ENCODE measurements around the gene MARCHF10.

The MARCHF10 gene

GRCh38 chr17:62807812-62808575, at the start of gene MARCHF10:
MARCHF10 (minus strand) TSS chr17:62808314; CDS start chr17:62801735, 6,579 bp downstream.
- TF ChIP-seq BHLHE40 (IDR thresholded peaks at IDR 0.05; ENCODE audit: borderline replicate concordance) = no peak
- no peak for TF ChIP-seq ZNF384 (IDR thresholded peaks at IDR 0.05)
- TF ChIP-seq LEF1 (IDR thresholded peaks at IDR 0.05; ENCODE audit: borderline replicate concordance) = no peak
- no peak for TF ChIP-seq ARNT (IDR thresholded peaks at IDR 0.05)
- TF ChIP-seq SP1 (IDR thresholded peaks at IDR 0.05) = no peak
- no peak for TF ChIP-seq FOXK2 (IDR thresholded peaks at IDR 0.05)
- no peak for TF ChIP-seq HDGF (IDR thresholded peaks at IDR 0.05; ENCODE audit: borderline replicate concordance)
- TF ChIP-seq L3MBTL2 (conservative IDR thresholded peaks at IDR 0.05) = no peak
- TF ChIP-seq PKNOX1 (IDR thresholded peaks at IDR 0.05) = no peak
- TF ChIP-seq NFRKB (IDR thresholded peaks at IDR 0.05) = no peak
- TF ChIP-seq ELF4 (IDR thresholded peaks at IDR 0.05) = no peak
- TF ChIP-seq TARDBP (IDR thresholded peaks at IDR 0.05) = no peak
- no peak for TF ChIP-seq FOXM1 (IDR thresholded peaks at IDR 0.05; ENCODE audit: borderline replicate concordance)
- no peak for TF ChIP-seq FOXA1 (IDR thresholded peaks at IDR 0.05)
- no peak for TF ChIP-seq SUZ12 (IDR thresholded peaks at IDR 0.05)
- no peak for TF ChIP-seq CTBP1 (IDR thresholded peaks at IDR 0.05; ENCODE audit: borderline replicate concordance)
- POLR2A ChIA-PET = no interaction called here
- CTCF ChIA-PET = no interaction called here
- no peak for DNase-seq (ENCODE audit: extremely low spot score)

- TF ChIP-seq FOXA1 (IDR thresholded peaks at IDR 0.05) (no peak), L3MBTL2 (conservative IDR thresholded peaks at IDR 0.05) (no peak), SP1 (IDR thresholded peaks at IDR 0.05) (no peak), ARNT (IDR thresholded peaks at IDR 0.05) (no peak), FOXK2 (IDR thresholded peaks at IDR 0.05) (no peak), PKNOX1 (IDR thresholded peaks at IDR 0.05) (no peak), NFRKB (IDR thresholded peaks at IDR 0.05) (no peak), CTBP1 (IDR thresholded peaks at IDR 0.05; ENCODE audit: borderline replicate concordance) (no peak), LEF1 (IDR thresholded peaks at IDR 0.05; ENCODE audit: borderline replicate concordance) (no peak), ELF4 (IDR thresholded peaks at IDR 0.05) (no peak), HDGF (IDR thresholded peaks at IDR 0.05; ENCODE audit: borderline replicate concordance) (no peak), TARDBP (IDR thresholded peaks at IDR 0.05) (no peak), FOXM1 (IDR thresholded peaks at IDR 0.05; ENCODE audit: borderline replicate concordance) (no peak), SUZ12 (IDR thresholded peaks at IDR 0.05) (no peak)
- ChIA-PET POLR2A (no interaction called here), CTCF (interaction anchor here (1.2 kb wide), 1 partner anchor 10 kb away, joined by 3 read pairs; no protein-coding TSS in a partner anchor)
- DNase-seq (ENCODE audit: extremely low spot score) = no peak
These were observed 49.4 kb upstream of the MARCHF10 start for GRCh38 chr17:62857526-62857925.

GRCh38 chr17:62856594-62856993, 48.5 kb upstream of the MARCHF10 start:
- DNase-seq (ENCODE audit: extremely low spot score) = no peak
- TF ChIP-seq HDGF (IDR thresholded peaks at IDR 0.05; ENCODE audit: borderline replicate concordance) (no peak), FOXK2 (IDR thresholded peaks at IDR 0.05) (no peak), NFRKB (IDR thresholded peaks at IDR 0.05) (no peak), ARNT (IDR thresholded peaks at IDR 0.05) (no peak), FOXM1 (IDR thresholded peaks at IDR 0.05; ENCODE audit: borderline replicate concordance) (no peak), ELF4 (IDR thresholded peaks at IDR 0.05) (no peak), PKNOX1 (IDR thresholded peaks at IDR 0.05) (no peak), SP1 (IDR thresholded peaks at IDR 0.05) (no peak), TARDBP (IDR thresholded peaks at IDR 0.05) (no peak), FOXA1 (IDR thresholded peaks at IDR 0.05) (no peak), LEF1 (IDR thresholded peaks at IDR 0.05; ENCODE audit: borderline replicate concordance) (no peak), BHLHE40 (IDR thresholded peaks at IDR 0.05; ENCODE audit: borderline replicate concordance) (no peak)
- ChIA-PET POLR2A (no interaction called here), CTCF (interaction anchor here (1.2 kb wide), 1 partner anchor 11 kb away, joined by 3 read pairs; no protein-coding TSS in a partner anchor)

GRCh38 chr17:62855156-62855555, 47.0 kb upstream of the MARCHF10 start:
- TF ChIP-seq FOXM1 (IDR thresholded peaks at IDR 0.05; ENCODE audit: borderline replicate concordance) (no peak), NFRKB (IDR thresholded peaks at IDR 0.05) (no peak), CTBP1 (IDR thresholded peaks at IDR 0.05; ENCODE audit: borderline replicate concordance) (no peak), TARDBP (IDR thresholded peaks at IDR 0.05) (no peak), LEF1 (IDR thresholded peaks at IDR 0.05; ENCODE audit: borderline replicate concordance) (no peak), FOXK2 (IDR thresholded peaks at IDR 0.05) (no peak), BHLHE40 (IDR thresholded peaks at IDR 0.05; ENCODE audit: borderline replicate concordance) (no peak), ARNT (IDR thresholded peaks at IDR 0.05) (no peak), PKNOX1 (IDR thresholded peaks at IDR 0.05) (no peak), L3MBTL2 (conservative IDR thresholded peaks at IDR 0.05) (no peak), ZNF384 (IDR thresholded peaks at IDR 0.05) (no peak), FOXA1 (IDR thresholded peaks at IDR 0.05) (no peak)
- no peak for DNase-seq (ENCODE audit: extremely low spot score)
- CTCF ChIA-PET = no interaction called here
- POLR2A ChIA-PET = no interaction called here

- DNase-seq (ENCODE audit: extremely low spot score) = no peak
These were observed 46.1 kb upstream of the MARCHF10 start for GRCh38 chr17:62854098-62854680.

More at GRCh38 chr17:62854098-62854680, 46.1 kb upstream of the MARCHF10 start:
- ChIA-PET CTCF (no interaction called here), POLR2A (no interaction called here)
- no peak for TF ChIP-seq ZNF384 (IDR thresholded peaks at IDR 0.05)
- TF ChIP-seq PKNOX1 (IDR thresholded peaks at IDR 0.05) = no peak
- TF ChIP-seq NFRKB (IDR thresholded peaks at IDR 0.05) = no peak
- no peak for TF ChIP-seq BHLHE40 (IDR thresholded peaks at IDR 0.05; ENCODE audit: borderline replicate concordance)
- TF ChIP-seq L3MBTL2 (conservative IDR thresholded peaks at IDR 0.05) = no peak
- TF ChIP-seq FOXK2 (IDR thresholded peaks at IDR 0.05) = no peak
- no peak for TF ChIP-seq HDGF (IDR thresholded peaks at IDR 0.05; ENCODE audit: borderline replicate concordance)
- no peak for TF ChIP-seq ELF4 (IDR thresholded peaks at IDR 0.05)
- TF ChIP-seq FOXA1 (IDR thresholded peaks at IDR 0.05) = no peak
- no peak for TF ChIP-seq FOXM1 (IDR thresholded peaks at IDR 0.05; ENCODE audit: borderline replicate concordance)
- TF ChIP-seq TARDBP (IDR thresholded peaks at IDR 0.05) = no peak
- no peak for TF ChIP-seq ARNT (IDR thresholded peaks at IDR 0.05)
- TF ChIP-seq CTBP1 (IDR thresholded peaks at IDR 0.05; ENCODE audit: borderline replicate concordance) = no peak
- no peak for TF ChIP-seq SP1 (IDR thresholded peaks at IDR 0.05)
- no peak for TF ChIP-seq LEF1 (IDR thresholded peaks at IDR 0.05; ENCODE audit: borderline replicate concordance)
